ENCODE results near the gene CROCC2. TPM values are rescaled to one million over a fixed set of nuclear protein-coding genes. Genes with fewer than 3 reads are reported as not detected.

CROCC2 gene
- polyA plus RNA-seq, 1 of the 3 experiments (the other 2 are of a cell fraction): not detected

GRCh38 chr2:240970816-240971215 lies 64.7 kb downstream of the CROCC2 start:
- Histone ChIP-seq H3K4me2 (no peak overlapping the region), H3K27ac (ENCODE audit: low read depth in 2 of 2, low read length in 1 of 2) (no peak overlapping the region), H3K36me3 (replicated peaks in 1 of 2; ENCODE audit: control insufficient read depth in 1 of 2, insufficient read depth in 2 of 2, low read length in 1 of 2) (no peaks in the 10 kb centered on the region), H2AFZ (ENCODE audit: low read depth) (no peak overlapping the region), H3K9me2 (no peaks in the 10 kb centered on the region), H4K20me1 (ENCODE audit: insufficient read depth) (no peaks in the 10 kb centered on the region), H3K27me3 (ENCODE audit: insufficient read depth) (no peaks in the 10 kb centered on the region), H3K9me3 (no peaks in the 10 kb centered on the region), H3K4me1 (ENCODE audit: control insufficient read depth in 1 of 2, insufficient read depth in 2 of 2, low read depth in 1 of 2, low read length in 1 of 2) (peaks cover 0 to 22% of the 10 kb centered on the region in 2 experiments; a peak in 1 of 4 replicates), H3K9ac (no peak overlapping the region), H3K4me3 (ENCODE audit: low read depth in 2 of 2, low read length in 1 of 2) (no peak overlapping the region), H3K79me2 (ENCODE audit: insufficient read depth) (no peaks in the 10 kb centered on the region), H3F3A (replicated peaks; ENCODE audit: insufficient read depth) (no peaks in the 10 kb centered on the region)
- TF ChIP-seq MAX (IDR thresholded peaks at IDR 0.05; ENCODE audit: low read depth) (no peak), MXI1 (IDR thresholded peaks at IDR 0.05; ENCODE audit: low read depth, low read length) (no peak), SIN3A (IDR thresholded peaks at IDR 0.05; ENCODE audit: borderline replicate concordance, low read depth, low read length) (no peak), GATA2 (CRISPR knock-in tag; IDR thresholded peaks at IDR 0.05) (no peak), MEF2A (IDR thresholded peaks at IDR 0.05; ENCODE audit: borderline replicate concordance, low read depth) (no peak), YY1 (IDR thresholded peaks at IDR 0.05; ENCODE audit: low read depth) (no peak), EP300 (IDR thresholded peaks at IDR 0.05; ENCODE audit: borderline replicate concordance in 1 of 2, low read depth in 1 of 2, low read length in 1 of 2) (no peak), FOSL2 (IDR thresholded peaks at IDR 0.05; ENCODE audit: borderline replicate concordance, low read depth) (no peak), USF1 (IDR thresholded peaks at IDR 0.05; ENCODE audit: borderline replicate concordance, low read depth) (no peak), TCF12 (IDR thresholded peaks at IDR 0.05) (no peak), NFIC (IDR thresholded peaks at IDR 0.05; ENCODE audit: borderline replicate concordance) (no peak), PBX3 (IDR thresholded peaks at IDR 0.05) (no peak), ELF1 (IDR thresholded peaks at IDR 0.05) (no peak), REST (IDR thresholded peaks at IDR 0.05; ENCODE audit: low read depth, low read length) (no peak), FOXM1 (IDR thresholded peaks at IDR 0.05; ENCODE audit: low read depth) (no peak), USF2 (IDR thresholded peaks at IDR 0.05; ENCODE audit: borderline replicate concordance, low read depth, low read length) (no peak), POLR2AphosphoS5 (IDR thresholded peaks at IDR 0.05; ENCODE audit: low read depth, low read length) (no peak)
- WGBS (ENCODE audit: low lambda C conversion rate): 54% methylated on average over 8 of the region's 15 CpGs
- CTCF ChIA-PET: interaction anchor here (3.3 kb wide), 1 partner anchor 12 kb away, joined by 17 read pairs; no protein-coding TSS in a partner anchor
- no peak for DNase-seq
- POLR2A ChIA-PET: no interaction called here
